Measurements from ENCODE around the gene MAP3K7.

DNA sequence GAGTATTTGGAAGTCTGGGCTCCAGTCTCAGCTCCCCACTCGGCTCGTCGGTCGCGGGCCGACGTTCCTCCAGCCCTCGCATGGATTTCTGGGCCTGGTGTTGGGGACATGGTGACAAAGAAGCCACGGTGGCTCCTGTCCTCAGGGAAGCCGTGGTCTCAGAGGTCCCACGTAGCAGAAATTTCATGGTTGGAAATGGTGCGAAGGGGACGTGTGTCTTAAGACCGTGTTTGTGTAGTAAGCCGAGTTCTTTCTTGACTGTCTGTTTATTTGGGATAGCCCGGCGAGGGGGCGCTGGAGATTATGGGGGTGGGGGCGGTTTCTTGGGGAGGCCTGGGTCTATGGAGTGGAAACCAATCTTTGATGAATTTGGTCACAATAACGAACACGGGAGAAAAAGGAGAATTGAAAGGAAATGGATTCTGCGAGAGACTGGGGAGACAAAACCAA, 23.5 kb upstream of the MAP3K7 start:
- TF ChIP-seq CTCF (IDR thresholded peaks at IDR 0.05) (no peak), POLR2A (IDR thresholded peaks at IDR 0.05) (no peak)
